H1 (cell line): ENCODE data around the gene MCFD2. TPM values are rescaled to one million over a fixed set of nuclear protein-coding genes. Genes with fewer than 3 reads are reported as not detected.

Experiments
- CTCF ChIA-PET: fragments of 300-600 bp; sonication (Branson Sonifier 250); formaldehyde crosslinking; loops from one replicate; lab custom pipeline; 2021; ENCODE audit not compliant: partially characterized antibody; lab: Charles Lee
- POLR2A ChIA-PET: fragments of 300-600 bp; sonication (Branson Sonifier 250); formaldehyde crosslinking; loops from one replicate; lab custom pipeline; 2021; ENCODE audit warnings: inconsistent platforms; ENCODE audit not compliant: partially characterized antibody; lab: Charles Lee
- DNase-seq, 2 experiments: peaks; one replicate each; pipeline versions ENCODE4 v3.0.0 to v3.0.0-alpha.2; 2010 to 2022; ENCODE audit warnings: low spot score in 2 of 2, low read depth in 1 of 2, mixed read lengths in 1 of 2
- FAIRE-seq: peaks from 2 replicates; lab custom pipeline; 2011; peaks lifted over from hg19 to GRCh38; lab: Jason Lieb, UNC
- H2AFZ ChIP-seq: 2 replicates; pipeline ENCODE4 v1.8.1; 2012; ENCODE audit warnings: low read length, inconsistent platforms
- H2AK5ac ChIP-seq: 2 replicates; pipeline ENCODE4 v1.6.1; 2013; ENCODE audit warnings: low read depth, low read length
- H2BK120ac ChIP-seq: replicated peaks from 2 replicates; pipeline ENCODE3; 2013; ENCODE audit warnings: low read depth, low read length, inconsistent platforms
- H2BK12ac ChIP-seq: 2 replicates; pipeline ENCODE4 v1.6.1; 2013; ENCODE audit warnings: low read depth, low read length
- H2BK15ac ChIP-seq: 2 replicates; pipeline ENCODE4 v1.6.1; 2013; ENCODE audit warnings: low read length
- H2BK20ac ChIP-seq: 2 replicates; pipeline ENCODE4 v1.6.1; 2013; ENCODE audit warnings: low read length
- H2BK5ac ChIP-seq: 2 replicates; pipeline ENCODE4 v1.6.1; 2013; ENCODE audit warnings: low read depth, low read length
- H3K14ac ChIP-seq: 2 replicates; pipeline ENCODE4 v1.6.1; 2013; ENCODE audit warnings: inconsistent platforms; ENCODE audit not compliant: insufficient read length
- H3K18ac ChIP-seq: 2 replicates; pipeline ENCODE4 v1.6.1; 2013; ENCODE audit warnings: low read length; ENCODE audit errors: extremely low read depth
- H3K23ac ChIP-seq: 2 replicates; pipeline ENCODE4 v1.6.1; 2013; ENCODE audit warnings: inconsistent platforms; ENCODE audit not compliant: insufficient read length
- H3K23me2 ChIP-seq: 2 replicates; pipeline ENCODE4 v1.6.1; 2013; ENCODE audit warnings: low read depth, low read length
- H3K27ac ChIP-seq: 2 replicates; pipeline ENCODE4 v1.6.1; 2011; ENCODE audit warnings: low read depth, low read length, inconsistent platforms
- H3K27me3 ChIP-seq, 4 experiments: replicated peaks in 1 of 4; 1 replicate in 1 of 4; 2 replicates in 3 of 4; pipeline versions ENCODE4 v1.6.1 to v1.8.1; 2011 to 2013; ENCODE audit warnings: low read length in 3 of 4, mild to moderate bottlenecking in 3 of 4, inconsistent platforms in 2 of 4, mixed read lengths in 2 of 4, moderate library complexity in 1 of 4; ENCODE audit not compliant: control insufficient read depth in 3 of 4, insufficient read depth in 3 of 4; ENCODE audit errors: extremely low read depth in 1 of 4
- H3K36me3 ChIP-seq, 4 experiments: 2 replicates each; pipeline versions ENCODE4 v1.6.1 to v1.8.1; 2011 to 2013; ENCODE audit warnings: mild to moderate bottlenecking in 4 of 4, low read length in 3 of 4, moderate library complexity in 2 of 4, control low read depth in 1 of 4, inconsistent platforms in 1 of 4; ENCODE audit not compliant: insufficient read depth in 4 of 4, control insufficient read depth in 2 of 4
- H3K4ac ChIP-seq: replicated peaks from 2 replicates; pipeline ENCODE3; 2013; ENCODE audit warnings: low read length, low read depth, mixed read lengths, inconsistent platforms; ENCODE audit not compliant: insufficient read length
- H3K4me1 ChIP-seq, 4 experiments: replicated peaks in 1 of 4; 1 replicate in 1 of 4; 2 replicates in 3 of 4; pipeline versions ENCODE4 v1.6.1 to v1.8.1; 2011 to 2013; ENCODE audit warnings: low read length in 3 of 4, inconsistent platforms in 2 of 4, mixed read lengths in 1 of 4; ENCODE audit not compliant: insufficient read depth in 4 of 4, control insufficient read depth in 3 of 4
- H3K4me2 ChIP-seq, 2 experiments: 2 replicates each; pipeline versions ENCODE4 v1.6.1 to v1.8.1; 2011 to 2013; ENCODE audit warnings: low read depth in 2 of 2, low read length in 2 of 2, control low read depth in 1 of 2, inconsistent platforms in 1 of 2, mild to moderate bottlenecking in 1 of 2; ENCODE audit not compliant: insufficient read depth in 1 of 2
- H3K4me3 ChIP-seq, 4 experiments: fragments of 200-600, 300-600 bp in 1 of 4; sonication (generic), shearing (Covaris generic), sonication (Bioruptor Twin) in 1 of 4; 2 replicates each; pipeline versions ENCODE4 v1.5.1 to v1.8.1; 2011 to 2016; ENCODE audit warnings: low read length in 4 of 4, low read depth in 3 of 4, control low read depth in 2 of 4, inconsistent platforms in 2 of 4, mild to moderate bottlenecking in 2 of 4, mixed read lengths in 1 of 4, moderate library complexity in 1 of 4; ENCODE audit not compliant: insufficient read depth in 2 of 4; ENCODE audit errors: extremely low read depth in 1 of 4
- H3K56ac ChIP-seq: replicated peaks from 2 replicates; pipeline ENCODE3; 2013; ENCODE audit warnings: low read depth, mild to moderate bottlenecking, mixed read lengths, low read length, inconsistent platforms; ENCODE audit not compliant: insufficient read length
- H3K79me1 ChIP-seq: 2 replicates; pipeline ENCODE4 v1.6.1; 2013; ENCODE audit warnings: low read depth, low read length, control low read depth
- H3K79me2 ChIP-seq, 2 experiments: 2 replicates each; pipeline versions ENCODE4 v1.6.1 to v1.8.1; 2012 to 2013; ENCODE audit warnings: low read length in 2 of 2, mild to moderate bottlenecking in 2 of 2, inconsistent platforms in 1 of 2; ENCODE audit not compliant: insufficient read depth in 2 of 2, control insufficient read depth in 1 of 2
- H3K9ac ChIP-seq, 4 experiments: replicated peaks in 1 of 4; 1 replicate in 1 of 4; 2 replicates in 3 of 4; pipeline versions ENCODE4 v1.6.1 to v1.8.1; 2011 to 2013; ENCODE audit warnings: low read depth in 3 of 4, low read length in 3 of 4, control low read depth in 2 of 4, mild to moderate bottlenecking in 2 of 4, moderate library complexity in 2 of 4, inconsistent platforms in 1 of 4; ENCODE audit errors: extremely low read depth in 1 of 4
- H3K9me3 ChIP-seq, 2 experiments: 2 replicates each; pipeline versions ENCODE4 v1.6.1 to v1.8.1; 2012 to 2013; ENCODE audit warnings: mild to moderate bottlenecking in 2 of 2, moderate library complexity in 2 of 2, control low read depth in 1 of 2, inconsistent platforms in 1 of 2, low read depth in 1 of 2, low read length in 1 of 2, mixed read lengths in 1 of 2; ENCODE audit not compliant: insufficient read depth in 2 of 2
- H4K20me1 ChIP-seq, 2 experiments: replicated peaks in 1 of 2; 2 replicates each; pipeline versions ENCODE3 to v1.8.1; 2011 to 2013; ENCODE audit warnings: inconsistent platforms in 2 of 2, low read length in 2 of 2, mild to moderate bottlenecking in 1 of 2; ENCODE audit not compliant: insufficient read depth in 2 of 2, control insufficient read depth in 1 of 2
- H4K5ac ChIP-seq: 2 replicates; pipeline ENCODE4 v1.6.1; 2013; ENCODE audit warnings: low read length, low read depth, mixed read lengths, inconsistent platforms; ENCODE audit not compliant: insufficient read length
- H4K8ac ChIP-seq: 2 replicates; pipeline ENCODE4 v1.8.0; 2013; ENCODE audit warnings: mild to moderate bottlenecking, moderate library complexity, low read length, inconsistent platforms; ENCODE audit not compliant: insufficient read depth; ENCODE audit errors: extremely low read depth
- H4K91ac ChIP-seq: replicated peaks from 2 replicates; pipeline ENCODE3; 2013; ENCODE audit warnings: low read length, mixed read lengths, inconsistent platforms; ENCODE audit not compliant: insufficient read length
- ASH2L ChIP-seq: fragments of 200-600, 300-600 bp; sonication (generic); IDR thresholded peaks from one replicate; pipeline ENCODE4 v1.7.1; 2017; ENCODE audit warnings: low read length
- ATF3 ChIP-seq: IDR thresholded peaks from 2 replicates; pipeline ENCODE4 v1.6.1; 2011; ENCODE audit warnings: low read depth, mild to moderate bottlenecking, low read length; ENCODE audit not compliant: insufficient read depth
- CREB1 ChIP-seq: IDR thresholded peaks from 2 replicates; pipeline ENCODE4 v1.6.1; 2012; ENCODE audit warnings: inconsistent platforms
- EGR1 ChIP-seq: IDR thresholded peaks from 2 replicates; pipeline ENCODE4 v1.6.1; 2011; ENCODE audit warnings: low read depth, low read length, borderline replicate concordance
- EP300 ChIP-seq, 2 experiments: IDR thresholded peaks; 1 replicate in 1 of 2; 2 replicates in 1 of 2; pipeline ENCODE4 v1.6.1; 2011 to 2012; ENCODE audit warnings: low read depth in 2 of 2, low read length in 2 of 2, mild to moderate bottlenecking in 2 of 2, borderline replicate concordance in 1 of 2, inconsistent platforms in 1 of 2, moderate library complexity in 1 of 2
- JUN ChIP-seq: IDR thresholded peaks from 2 replicates; pipeline ENCODE4 v1.6.1; 2011; ENCODE audit warnings: low read depth, mild to moderate bottlenecking, improper control_type of control experiment, low read length
- JUND ChIP-seq: IDR thresholded peaks from 2 replicates; pipeline ENCODE4 v1.6.1; 2011; ENCODE audit warnings: mild to moderate bottlenecking, improper control_type of control experiment, low read length
- KDM1A ChIP-seq: fragments of 200-600, 300-600 bp; sonication (generic); IDR thresholded peaks from 2 replicates; pipeline ENCODE4 v1.7.1; 2016; ENCODE audit warnings: mild to moderate bottlenecking, low read length, borderline replicate concordance
- NRF1 ChIP-seq: IDR thresholded peaks from 2 replicates; pipeline ENCODE4 v1.6.1; 2011; ENCODE audit warnings: mild to moderate bottlenecking, low read depth, low read length, improper control_type of control experiment
- RXRA ChIP-seq: IDR thresholded peaks from 2 replicates; pipeline ENCODE4 v1.6.1; 2011; ENCODE audit warnings: low read depth, mild to moderate bottlenecking, low read length, moderate library complexity; ENCODE audit not compliant: insufficient read depth
- SAP30 ChIP-seq: fragments of 300-600 bp; sonication (generic); IDR thresholded peaks from 2 replicates; pipeline ENCODE4 v1.7.1; 2012; ENCODE audit warnings: low read length, moderate library complexity, mild to moderate bottlenecking, inconsistent platforms; ENCODE audit not compliant: insufficient read depth, insufficient replicate concordance
- SP1 ChIP-seq: IDR thresholded peaks from 2 replicates; pipeline ENCODE4 v1.6.1; 2011; ENCODE audit warnings: low read depth, low read length
- SP2 ChIP-seq: IDR thresholded peaks from 2 replicates; pipeline ENCODE4 v1.6.1; 2012; ENCODE audit warnings: mild to moderate bottlenecking, low read length, inconsistent platforms
- TBP ChIP-seq: IDR thresholded peaks from 2 replicates; pipeline ENCODE4 v1.6.1; 2011; ENCODE audit warnings: low read depth, low read length, improper control_type of control experiment
- WGBS, 2 experiments: shearing (Covaris generic) in 1 of 2; methylation state at CpG; one replicate each; pipeline versions ENCODE4 v1.1.6 to v1.1.7; 2013 to 2015; ENCODE audit warnings: low lambda C conversion rate in 2 of 2, mixed read lengths in 2 of 2, inconsistent platforms in 1 of 2, low coverage in 1 of 2, missing lambda C conversion rate in 1 of 2; ENCODE audit not compliant: insufficient replicate concordance in 2 of 2, insufficient coverage in 1 of 2, insufficient read length in 1 of 2; ENCODE audit errors: extremely low coverage in 1 of 2, missing lambda C conversion rate in 1 of 2; 5-methylcytosine and 5-hydroxymethylcytosine counted together
- polyA plus RNA-seq, 7 experiments: library from polyadenylated mRNA; depleted of rRNA in 3 of 7; stranded (reverse) in 5 of 7; unstranded in 2 of 7; fragments of >200 nt in 5 of 7; fragments of 200-250 nt in 2 of 7; gene quantifications; 1 replicate in 5 of 7; 2 replicates in 1 of 7; 4 replicates in 1 of 7; pipeline versions ENCODE4 v1.2.1 to v1.2.3, GENCODE V29; 2011 to 2013; ENCODE audit warnings: missing spikeins in 2 of 7, mixed read lengths in 2 of 7
- total RNA-seq: library from RNA; stranded (reverse); fragmentation: NEBNext Ultra II Directional; extraction: Animal tissue kit (Norgen Biotek cat#: 25700); gene quantifications from 2 replicates; pipeline ENCODE4 v1.2.1, GENCODE V29; 2021

The MCFD2 gene
- total and polyA plus RNA-seq, 2 of the 8 experiments (the other 6 are each of a cell fraction or from before 2014, with no cell fraction given) = 35.2 to 76.2 TPM

- FAIRE-seq (no peak), DNase-seq (no peak)
- H3K14ac ChIP-seq = no peak overlapping the region
- peak overlapping the region; percentile 36 for H4K8ac ChIP-seq
- WGBS, 2 experiments = 87% methylated on average over 5 of the region's 5 CpGs; no CpG with 5 or more reads in 1 of the 2 experiments
- 0 out of 7 replicates have a peak, but pooled peaks cover 0 to 2% (median 0%) of the 10 kb centered on the region in 4 experiments for H3K4me1 ChIP-seq
- peak overlapping the region; percentile 93; the same call in 1 of the 2 replicates for H2AK5ac ChIP-seq
- no peaks in the 10 kb centered on the region for H3K9me3 ChIP-seq
- POLR2A ChIA-PET = no interaction called here
- H2AFZ ChIP-seq = no peak overlapping the region
- no peak overlapping the region for H4K5ac ChIP-seq
- no peak overlapping the region for H2BK120ac ChIP-seq
- H4K20me1 ChIP-seq = peaks cover 0 to 12% of the 10 kb centered on the region in 2 experiments
- CTCF ChIA-PET = interaction anchor here (0.8 to 1.6 kb wide), 4 partner anchors 8 to 65 kb away, joined by 3 to 10 read pairs (median 4); no protein-coding TSS in a partner anchor
- H3K4ac ChIP-seq = no peak overlapping the region
- no peaks in the 10 kb centered on the region for H3K27me3 ChIP-seq
- peak overlapping the region; percentile 93 for H4K91ac ChIP-seq
- H3K23ac ChIP-seq = no peak overlapping the region
- H3K56ac ChIP-seq = peak overlapping the region; percentile 100
- H3K79me2 ChIP-seq = 0 out of 4 replicates have a peak, but pooled peaks cover 0 to 3% of the 10 kb centered on the region in 2 experiments
- H3K79me1 ChIP-seq = no peaks in the 10 kb centered on the region; the same call in 1 of the 2 replicates
- no peak overlapping the region for H3K27ac ChIP-seq
- peak overlapping the region; percentile 32; the same call in 1 of the 2 replicates for H2BK12ac ChIP-seq
- no peak overlapping the region for H3K18ac ChIP-seq
- no peak overlapping the region for H3K9ac ChIP-seq
- H3K23me2 ChIP-seq = peaks cover 18% of the 10 kb centered on the region
- H3K36me3 ChIP-seq = no peaks in the 10 kb centered on the region; a peak in 1 of 8 replicates
- H3K4me3 ChIP-seq = no peak overlapping the region
- H2BK20ac ChIP-seq = no peak overlapping the region
- no peak overlapping the region for H2BK15ac ChIP-seq
- H2BK5ac ChIP-seq = no peak overlapping the region; the same call in 1 of the 2 replicates
- no peak overlapping the region for H3K4me2 ChIP-seq
- TF ChIP-seq KDM1A (no peak), ATF3 (no peak), SAP30 (no peak), EP300 (IDR thresholded peaks at IDR 0.05; ENCODE audit: borderline replicate concordance in 1 of 2, low read depth in 2 of 2, low read length in 2 of 2) (no peak), NRF1 (no peak), CREB1 (no peak), ASH2L (no peak), SP2 (no peak), EGR1 (no peak), JUND (no peak), JUN (no peak), TBP (no peak), RXRA (no peak), SP1 (no peak)
Measured at GRCh38 chr2:46877619-46878113, 37.9 kb downstream of the MCFD2 start.
